Breast epithelium (tissue), 4 donors: ENCODE measurements around the gene RALGPS1. TPM values are rescaled to one million over a fixed set of nuclear protein-coding genes. Genes with fewer than 3 reads are reported as not detected.

Experiments
- DNase-seq, 2 donors: peaks; one replicate each; pipeline ENCODE4 v3.0.0-alpha.2; 2019; ENCODE audit warnings: low spot score in 2 of 2
- H3K27ac ChIP-seq, 2 donors: fragments of 200-600 bp; sonication (generic) in 1 of 2; one replicate each; pipeline ENCODE4 v1.5.1; 2016 to 2019; ENCODE audit warnings: mild to moderate bottlenecking in 1 of 2
- H3K27me3 ChIP-seq, 2 donors: fragments of 200-600 bp; sonication (generic) in 1 of 2; one replicate each; pipeline versions ENCODE4 v1.5.1 to v1.6.0; 2017 to 2019; ENCODE audit warnings: control low read depth in 1 of 2, mild to moderate bottlenecking in 1 of 2
- H3K36me3 ChIP-seq: fragments of 200-600 bp; one replicate; pipeline ENCODE4 v1.5.1; 2019
- H3K4me1 ChIP-seq, 2 donors: fragments of 200-600 bp; sonication (generic); one replicate each; pipeline ENCODE4 v1.5.1; 2016 to 2019; ENCODE audit warnings: control low read depth in 1 of 2
- H3K4me3 ChIP-seq, 3 donors: fragments of 200-600 bp; sonication (generic); 1 replicate in 2 of 3; 2 replicates in 1 of 3; pipeline ENCODE4 v1.5.1; 2016 to 2019; ENCODE audit warnings: mild to moderate bottlenecking in 3 of 3, moderate library complexity in 2 of 3
- H3K9me3 ChIP-seq, 2 donors: fragments of 200-600 bp; sonication (generic) in 1 of 2; one replicate each; pipeline ENCODE4 v1.5.1; 2016 to 2019; ENCODE audit warnings: control low read depth in 1 of 2
- POLR2A ChIP-seq: fragments of 450-650 bp; IDR thresholded peaks from one replicate; pipeline ENCODE4 v1.6.1; 2016; ENCODE audit warnings: antibody characterized with exemption, mild to moderate bottlenecking, moderate library complexity
- POLR2AphosphoS5 ChIP-seq, 3 donors: sonication (generic); formaldehyde crosslinking; IDR thresholded peaks; one replicate each; pipeline ENCODE4 v1.6.1; 2017; ENCODE audit warnings: antibody characterized with exemption in 3 of 3
- intact Hi-C: fragments of 100-400 bp; cut with DNase I; formaldehyde crosslinking; loops from one replicate; pipeline ENCODE4 v1.15.1; 2023; ENCODE audit warnings: low total_unique reads
- total RNA-seq, 3 donors: library from RNA; depleted of rRNA; stranded (reverse); fragments of >200 nt; gene quantifications; one replicate each; pipeline ENCODE4 v1.1.0, GENCODE V29; 2016
- TF ChIP-seq, protein P1 (sequence below), 3 donors: fragments of 450-650 bp; IDR thresholded peaks; one replicate each; pipeline ENCODE4 v1.5.1; 2016 to 2017; ENCODE audit warnings: antibody characterized with exemption in 3 of 3, mild to moderate bottlenecking in 3 of 3, moderate library complexity in 3 of 3

The RALGPS1 gene
- total RNA-seq, 3 donors from 2014 or later, result 5.8 to 30.7 (median 15.1) TPM

- TF ChIP-seq POLR2AphosphoS5 (IDR thresholded peaks at IDR 0.05), result no peak
- TF ChIP-seq, protein P1, sequence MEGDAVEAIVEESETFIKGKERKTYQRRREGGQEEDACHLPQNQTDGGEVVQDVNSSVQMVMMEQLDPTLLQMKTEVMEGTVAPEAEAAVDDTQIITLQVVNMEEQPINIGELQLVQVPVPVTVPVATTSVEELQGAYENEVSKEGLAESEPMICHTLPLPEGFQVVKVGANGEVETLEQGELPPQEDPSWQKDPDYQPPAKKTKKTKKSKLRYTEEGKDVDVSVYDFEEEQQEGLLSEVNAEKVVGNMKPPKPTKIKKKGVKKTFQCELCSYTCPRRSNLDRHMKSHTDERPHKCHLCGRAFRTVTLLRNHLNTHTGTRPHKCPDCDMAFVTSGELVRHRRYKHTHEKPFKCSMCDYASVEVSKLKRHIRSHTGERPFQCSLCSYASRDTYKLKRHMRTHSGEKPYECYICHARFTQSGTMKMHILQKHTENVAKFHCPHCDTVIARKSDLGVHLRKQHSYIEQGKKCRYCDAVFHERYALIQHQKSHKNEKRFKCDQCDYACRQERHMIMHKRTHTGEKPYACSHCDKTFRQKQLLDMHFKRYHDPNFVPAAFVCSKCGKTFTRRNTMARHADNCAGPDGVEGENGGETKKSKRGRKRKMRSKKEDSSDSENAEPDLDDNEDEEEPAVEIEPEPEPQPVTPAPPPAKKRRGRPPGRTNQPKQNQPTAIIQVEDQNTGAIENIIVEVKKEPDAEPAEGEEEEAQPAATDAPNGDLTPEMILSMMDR (IDR thresholded peaks at IDR 0.05), result no peak
- no peak for TF ChIP-seq POLR2A
- H3K4me1 ChIP-seq, result no peaks in the 10 kb centered on the region
- DNase-seq, result no peak
- no peak overlapping the region for H3K27ac ChIP-seq
- no peaks in the 10 kb centered on the region for H3K36me3 ChIP-seq
- no peaks in the 10 kb centered on the region for H3K9me3 ChIP-seq
- H3K4me3 ChIP-seq, result no peak overlapping the region
- H3K27me3 ChIP-seq, result no peaks in the 10 kb centered on the region
- intact Hi-C loops, result no loop called here
Measured at GRCh38 chr9:127126971-127127370, 212.4 kb downstream of the RALGPS1 start.

DNA sequence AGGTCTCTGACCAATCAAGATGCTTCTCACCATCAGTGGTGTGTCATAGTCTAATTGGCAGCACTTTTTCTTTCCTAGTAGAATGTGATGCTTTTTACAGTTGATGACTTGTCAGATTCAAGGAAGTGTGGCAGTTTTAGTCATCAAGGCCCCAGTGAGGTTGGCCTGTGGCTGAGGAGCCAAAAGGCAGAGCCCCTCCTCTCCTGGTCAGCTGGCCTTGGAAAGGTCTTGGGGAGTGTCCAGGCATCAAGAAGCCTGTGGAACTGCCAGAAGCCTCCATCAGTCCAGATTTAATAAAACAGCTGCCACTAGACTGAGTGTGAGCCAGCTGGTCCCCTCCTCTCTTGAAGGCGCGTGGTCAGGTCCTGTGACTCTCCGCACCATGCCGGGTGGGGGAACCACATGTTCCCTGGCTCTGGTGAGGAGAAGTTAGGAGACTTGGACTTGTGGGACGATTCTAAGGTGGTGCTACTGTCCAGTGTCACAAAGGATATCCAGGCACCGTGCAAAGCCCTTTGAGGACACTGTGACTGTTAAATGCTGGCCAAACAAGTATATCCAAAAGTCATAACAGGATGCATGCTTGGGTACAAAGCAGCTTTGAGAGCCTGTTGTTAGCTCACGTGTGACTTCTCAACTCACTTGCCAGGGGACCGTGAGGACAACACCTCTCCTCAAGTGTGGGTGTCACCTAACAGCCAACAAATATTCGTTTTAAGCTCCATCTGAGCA is 213.9 kb downstream of the RALGPS1 start:
- peak in 1 of 2 donors; percentile 17 for DNase-seq
- Histone ChIP-seq H3K27ac (peak overlapping the region; percentile 35 to 40), H3K9me3 (no peaks in the 10 kb centered on the region), H3K4me1 (no peaks in the 10 kb centered on the region), H3K36me3 (no peaks in the 10 kb centered on the region), H3K4me3 (no peak overlapping the region), H3K27me3 (no peaks in the 10 kb centered on the region)
- intact Hi-C loops, result no loop called here
- TF ChIP-seq POLR2A, result no peak
- TF ChIP-seq, protein P1 (IDR thresholded peaks at IDR 0.05), result no peak
- TF ChIP-seq POLR2AphosphoS5 (IDR thresholded peaks at IDR 0.05), result peak in 1 of 3 donors; percentile 40

GRCh38 chr9:127129073-127129717 is 214.6 kb downstream of the RALGPS1 start:
- no peak for DNase-seq
- Histone ChIP-seq H3K27ac (peak overlapping the region; percentile 35 to 40), H3K27me3 (no peaks in the 10 kb centered on the region), H3K4me1 (no peaks in the 10 kb centered on the region), H3K9me3 (no peaks in the 10 kb centered on the region), H3K4me3 (no peak overlapping the region), H3K36me3 (no peaks in the 10 kb centered on the region)
- TF ChIP-seq POLR2A (no peak), POLR2AphosphoS5 (IDR thresholded peaks at IDR 0.05) (no peak)
- TF ChIP-seq, protein P1 (IDR thresholded peaks at IDR 0.05), result no peak
- intact Hi-C loops, result no loop called here

DNA sequence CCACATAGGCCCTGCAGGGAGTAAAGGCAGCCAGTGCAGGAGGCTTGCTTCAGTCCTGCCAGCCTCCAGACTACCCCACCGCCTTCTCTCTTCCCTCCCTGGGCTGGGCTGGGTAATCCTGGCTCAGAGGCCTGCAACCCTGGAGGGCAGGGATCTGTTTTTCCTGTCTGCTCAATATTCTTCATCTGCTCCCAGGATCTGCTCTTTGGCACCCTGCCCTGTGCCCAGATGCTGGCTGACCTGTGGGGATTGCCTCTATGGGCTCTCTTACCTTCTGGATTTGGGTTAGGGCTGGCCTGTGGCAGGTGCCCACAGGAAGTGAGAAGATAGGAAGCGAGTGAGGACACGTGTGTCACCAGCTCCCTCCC is 215.1 kb downstream of the RALGPS1 start:
- Histone ChIP-seq H3K4me1 (no peaks in the 10 kb centered on the region), H3K27me3 (no peaks in the 10 kb centered on the region), H3K36me3 (no peaks in the 10 kb centered on the region), H3K9me3 (no peaks in the 10 kb centered on the region), H3K4me3 (no peak overlapping the region), H3K27ac (peak overlapping the region; percentile 14 to 34)
- DNase-seq, result no peak
- intact Hi-C loops, result no loop called here
- TF ChIP-seq POLR2A, result no peak
- TF ChIP-seq, protein P1 (IDR thresholded peaks at IDR 0.05), result no peak
- TF ChIP-seq POLR2AphosphoS5 (IDR thresholded peaks at IDR 0.05), result no peak

DNA sequence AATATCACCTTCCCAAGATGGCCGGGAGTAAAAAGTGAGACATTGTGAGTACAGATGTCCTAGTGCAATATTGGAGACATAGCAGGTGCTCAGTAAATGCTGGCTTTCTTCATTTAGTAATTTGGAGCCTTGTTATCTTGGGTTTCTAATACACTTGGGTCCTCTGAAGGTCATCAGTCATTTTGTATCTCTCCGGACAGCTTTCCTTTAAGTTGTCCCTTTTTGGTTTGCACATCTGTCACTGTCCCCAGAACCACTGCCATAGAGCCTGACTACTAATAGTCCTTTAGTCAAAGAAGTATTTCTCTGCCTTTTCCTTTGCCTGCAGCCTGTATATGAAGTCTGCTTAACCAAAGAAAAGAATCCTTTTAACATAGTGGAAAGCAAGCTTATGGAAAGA is 215.7 kb downstream of the RALGPS1 start:
- H3K36me3 ChIP-seq, result no peaks in the 10 kb centered on the region
- H3K4me3 ChIP-seq, result no peak overlapping the region
- intact Hi-C loops, result no loop called here
- DNase-seq, result no peak
- TF ChIP-seq POLR2A, result no peak
- TF ChIP-seq POLR2AphosphoS5 (IDR thresholded peaks at IDR 0.05), result no peak
- TF ChIP-seq, protein P1 (IDR thresholded peaks at IDR 0.05), result no peak
- no peaks in the 10 kb centered on the region for H3K9me3 ChIP-seq
- no peaks in the 10 kb centered on the region for H3K4me1 ChIP-seq
- no peaks in the 10 kb centered on the region for H3K27me3 ChIP-seq
- no peak overlapping the region for H3K27ac ChIP-seq
